ENCODE measurements around the gene HLA-DQB1.
"Not testable (repeated sequence)": the region's sequence is repeated elsewhere in the genome, so short reads cannot be mapped to it uniquely, and the experiment has no call there.

DNA sequence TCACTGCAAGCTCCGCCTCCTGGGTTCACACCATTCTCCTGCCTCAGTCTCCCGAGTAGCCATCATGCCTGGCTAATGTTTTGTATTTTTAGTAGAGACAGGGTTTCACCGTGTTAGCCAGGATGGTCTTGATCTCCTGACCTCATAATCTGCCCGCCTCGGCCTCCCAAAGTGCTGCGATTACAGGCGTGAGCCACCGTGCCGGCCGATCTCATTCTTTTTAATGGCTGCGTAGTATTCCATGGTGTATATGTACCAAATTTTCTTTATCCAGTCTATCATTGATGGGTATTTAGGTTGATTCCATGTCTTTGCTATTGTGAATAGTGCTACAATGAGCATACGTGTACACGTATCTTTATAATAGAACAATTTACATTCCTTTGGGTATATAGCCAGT lies 36.7 kb downstream of the HLA-DQB1 start:
- not testable (repeated sequence) for TF ChIP-seq POLR2A (IDR thresholded peaks at IDR 0.05; ENCODE audit: borderline replicate concordance, extremely low read depth, insufficient read depth, insufficient read length); ZNF274 (IDR thresholded peaks at IDR 0.05; ENCODE audit: low read depth, low read length); EGR1 (IDR thresholded peaks at IDR 0.05; ENCODE audit: low read depth); EZH2 (IDR thresholded peaks at IDR 0.05)
- TF ChIP-seq, protein P1, sequence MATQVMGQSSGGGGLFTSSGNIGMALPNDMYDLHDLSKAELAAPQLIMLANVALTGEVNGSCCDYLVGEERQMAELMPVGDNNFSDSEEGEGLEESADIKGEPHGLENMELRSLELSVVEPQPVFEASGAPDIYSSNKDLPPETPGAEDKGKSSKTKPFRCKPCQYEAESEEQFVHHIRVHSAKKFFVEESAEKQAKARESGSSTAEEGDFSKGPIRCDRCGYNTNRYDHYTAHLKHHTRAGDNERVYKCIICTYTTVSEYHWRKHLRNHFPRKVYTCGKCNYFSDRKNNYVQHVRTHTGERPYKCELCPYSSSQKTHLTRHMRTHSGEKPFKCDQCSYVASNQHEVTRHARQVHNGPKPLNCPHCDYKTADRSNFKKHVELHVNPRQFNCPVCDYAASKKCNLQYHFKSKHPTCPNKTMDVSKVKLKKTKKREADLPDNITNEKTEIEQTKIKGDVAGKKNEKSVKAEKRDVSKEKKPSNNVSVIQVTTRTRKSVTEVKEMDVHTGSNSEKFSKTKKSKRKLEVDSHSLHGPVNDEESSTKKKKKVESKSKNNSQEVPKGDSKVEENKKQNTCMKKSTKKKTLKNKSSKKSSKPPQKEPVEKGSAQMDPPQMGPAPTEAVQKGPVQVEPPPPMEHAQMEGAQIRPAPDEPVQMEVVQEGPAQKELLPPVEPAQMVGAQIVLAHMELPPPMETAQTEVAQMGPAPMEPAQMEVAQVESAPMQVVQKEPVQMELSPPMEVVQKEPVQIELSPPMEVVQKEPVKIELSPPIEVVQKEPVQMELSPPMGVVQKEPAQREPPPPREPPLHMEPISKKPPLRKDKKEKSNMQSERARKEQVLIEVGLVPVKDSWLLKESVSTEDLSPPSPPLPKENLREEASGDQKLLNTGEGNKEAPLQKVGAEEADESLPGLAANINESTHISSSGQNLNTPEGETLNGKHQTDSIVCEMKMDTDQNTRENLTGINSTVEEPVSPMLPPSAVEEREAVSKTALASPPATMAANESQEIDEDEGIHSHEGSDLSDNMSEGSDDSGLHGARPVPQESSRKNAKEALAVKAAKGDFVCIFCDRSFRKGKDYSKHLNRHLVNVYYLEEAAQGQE (IDR thresholded peaks at IDR 0.05; ENCODE audit: low read depth): not testable (repeated sequence)
- TF ChIP-seq, protein P2, sequence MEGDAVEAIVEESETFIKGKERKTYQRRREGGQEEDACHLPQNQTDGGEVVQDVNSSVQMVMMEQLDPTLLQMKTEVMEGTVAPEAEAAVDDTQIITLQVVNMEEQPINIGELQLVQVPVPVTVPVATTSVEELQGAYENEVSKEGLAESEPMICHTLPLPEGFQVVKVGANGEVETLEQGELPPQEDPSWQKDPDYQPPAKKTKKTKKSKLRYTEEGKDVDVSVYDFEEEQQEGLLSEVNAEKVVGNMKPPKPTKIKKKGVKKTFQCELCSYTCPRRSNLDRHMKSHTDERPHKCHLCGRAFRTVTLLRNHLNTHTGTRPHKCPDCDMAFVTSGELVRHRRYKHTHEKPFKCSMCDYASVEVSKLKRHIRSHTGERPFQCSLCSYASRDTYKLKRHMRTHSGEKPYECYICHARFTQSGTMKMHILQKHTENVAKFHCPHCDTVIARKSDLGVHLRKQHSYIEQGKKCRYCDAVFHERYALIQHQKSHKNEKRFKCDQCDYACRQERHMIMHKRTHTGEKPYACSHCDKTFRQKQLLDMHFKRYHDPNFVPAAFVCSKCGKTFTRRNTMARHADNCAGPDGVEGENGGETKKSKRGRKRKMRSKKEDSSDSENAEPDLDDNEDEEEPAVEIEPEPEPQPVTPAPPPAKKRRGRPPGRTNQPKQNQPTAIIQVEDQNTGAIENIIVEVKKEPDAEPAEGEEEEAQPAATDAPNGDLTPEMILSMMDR (IDR thresholded peaks at IDR 0.05 in 2 of 3, conservative IDR thresholded peaks at IDR 0.05 in 1 of 3; ENCODE audit: borderline replicate concordance in 1 of 3, insufficient read depth in 1 of 3, low read depth in 2 of 3, low read length in 2 of 3): not testable (repeated sequence)
- TF ChIP-seq, protein P3, sequence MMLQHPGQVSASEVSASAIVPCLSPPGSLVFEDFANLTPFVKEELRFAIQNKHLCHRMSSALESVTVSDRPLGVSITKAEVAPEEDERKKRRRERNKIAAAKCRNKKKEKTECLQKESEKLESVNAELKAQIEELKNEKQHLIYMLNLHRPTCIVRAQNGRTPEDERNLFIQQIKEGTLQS (IDR thresholded peaks at IDR 0.05): not testable (repeated sequence)

All from HCT116 (cell line).